ENCODE measurements around the gene PRELID2.

- no peak for TF ChIP-seq CTCF (IDR thresholded peaks at IDR 0.05)
- no peak for TF ChIP-seq POLR2A (IDR thresholded peaks at IDR 0.05)
These were observed 19.6 kb upstream of the PRELID2 start for GRCh38 chr5:145854651-145855258.

All from uterus (tissue), 2 donors.